GM12801 (cell line): Measurements from ENCODE around the gene NDUFC2.

Source experiments
- TF ChIP-seq, protein P1 (sequence below): IDR thresholded peaks from one replicate; pipeline ENCODE4 v1.5.1; 2011; ENCODE audit warnings: control low read depth; ENCODE audit not compliant: insufficient read length; ENCODE audit errors: extremely low read depth

NDUFC2 gene

DNA sequence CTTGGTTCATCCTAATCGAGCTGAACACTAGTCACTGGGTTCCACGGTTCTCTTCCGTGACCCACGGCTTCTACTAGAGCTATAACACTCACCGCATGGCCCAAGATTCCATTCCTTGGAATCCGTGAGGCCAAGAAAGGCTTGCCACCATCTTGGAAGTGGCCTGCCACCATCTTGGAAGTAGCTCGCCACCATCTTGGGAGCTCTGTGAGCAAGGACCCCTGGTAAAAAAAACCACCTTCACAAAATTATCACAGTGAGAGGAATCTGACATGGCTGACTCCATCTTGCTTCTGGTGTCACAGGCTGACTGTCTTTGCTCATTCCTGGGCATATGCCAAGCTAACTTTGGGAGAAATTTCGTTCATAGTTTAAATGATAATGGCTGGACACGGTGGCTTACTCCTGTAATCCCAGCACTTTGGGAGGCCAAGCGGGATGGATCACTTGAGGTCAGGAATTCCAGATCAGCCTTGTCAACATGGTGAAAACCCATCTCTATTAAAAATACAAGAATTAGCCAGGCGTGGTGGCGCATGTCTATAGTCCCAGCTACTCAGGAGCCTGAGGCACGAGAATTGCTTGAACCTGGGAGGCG is 37.7 kb downstream of the NDUFC2 start:
- TF ChIP-seq, protein P1, sequence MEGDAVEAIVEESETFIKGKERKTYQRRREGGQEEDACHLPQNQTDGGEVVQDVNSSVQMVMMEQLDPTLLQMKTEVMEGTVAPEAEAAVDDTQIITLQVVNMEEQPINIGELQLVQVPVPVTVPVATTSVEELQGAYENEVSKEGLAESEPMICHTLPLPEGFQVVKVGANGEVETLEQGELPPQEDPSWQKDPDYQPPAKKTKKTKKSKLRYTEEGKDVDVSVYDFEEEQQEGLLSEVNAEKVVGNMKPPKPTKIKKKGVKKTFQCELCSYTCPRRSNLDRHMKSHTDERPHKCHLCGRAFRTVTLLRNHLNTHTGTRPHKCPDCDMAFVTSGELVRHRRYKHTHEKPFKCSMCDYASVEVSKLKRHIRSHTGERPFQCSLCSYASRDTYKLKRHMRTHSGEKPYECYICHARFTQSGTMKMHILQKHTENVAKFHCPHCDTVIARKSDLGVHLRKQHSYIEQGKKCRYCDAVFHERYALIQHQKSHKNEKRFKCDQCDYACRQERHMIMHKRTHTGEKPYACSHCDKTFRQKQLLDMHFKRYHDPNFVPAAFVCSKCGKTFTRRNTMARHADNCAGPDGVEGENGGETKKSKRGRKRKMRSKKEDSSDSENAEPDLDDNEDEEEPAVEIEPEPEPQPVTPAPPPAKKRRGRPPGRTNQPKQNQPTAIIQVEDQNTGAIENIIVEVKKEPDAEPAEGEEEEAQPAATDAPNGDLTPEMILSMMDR, result no peak

DNA sequence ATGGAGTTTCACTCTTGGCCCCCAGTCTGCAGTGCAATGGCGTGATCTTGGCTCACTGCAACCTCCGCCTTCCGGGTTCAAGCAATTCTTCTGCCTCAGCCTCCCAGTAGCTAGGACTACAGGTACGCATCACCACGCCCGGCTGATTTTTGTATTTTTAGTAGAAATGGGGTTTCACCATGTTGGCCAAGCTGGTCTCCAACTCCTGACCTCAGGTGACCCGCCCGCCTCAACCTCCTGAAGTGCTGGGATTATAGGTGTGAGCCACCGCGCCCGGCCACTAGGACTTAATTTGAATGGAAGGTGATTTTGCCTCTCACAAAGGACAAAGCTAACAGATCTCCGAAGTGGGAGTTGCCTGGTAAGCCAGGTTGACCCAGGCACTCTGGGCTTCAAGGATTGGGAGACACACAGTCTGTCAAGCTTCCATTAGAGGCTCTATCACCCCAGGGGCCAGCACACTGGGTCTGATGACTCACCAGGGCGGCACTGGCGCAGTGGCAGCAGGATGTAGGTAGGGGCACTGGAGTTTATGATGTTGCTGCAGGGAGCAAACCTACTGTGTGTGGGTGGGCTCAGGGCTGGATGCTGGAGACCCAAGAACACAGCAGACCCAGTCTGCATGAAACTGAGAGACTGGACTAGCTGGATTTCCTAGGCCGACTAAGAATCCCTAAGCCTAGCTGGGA is 38.8 kb downstream of the NDUFC2 start:
- TF ChIP-seq, protein P1, result no peak

DNA sequence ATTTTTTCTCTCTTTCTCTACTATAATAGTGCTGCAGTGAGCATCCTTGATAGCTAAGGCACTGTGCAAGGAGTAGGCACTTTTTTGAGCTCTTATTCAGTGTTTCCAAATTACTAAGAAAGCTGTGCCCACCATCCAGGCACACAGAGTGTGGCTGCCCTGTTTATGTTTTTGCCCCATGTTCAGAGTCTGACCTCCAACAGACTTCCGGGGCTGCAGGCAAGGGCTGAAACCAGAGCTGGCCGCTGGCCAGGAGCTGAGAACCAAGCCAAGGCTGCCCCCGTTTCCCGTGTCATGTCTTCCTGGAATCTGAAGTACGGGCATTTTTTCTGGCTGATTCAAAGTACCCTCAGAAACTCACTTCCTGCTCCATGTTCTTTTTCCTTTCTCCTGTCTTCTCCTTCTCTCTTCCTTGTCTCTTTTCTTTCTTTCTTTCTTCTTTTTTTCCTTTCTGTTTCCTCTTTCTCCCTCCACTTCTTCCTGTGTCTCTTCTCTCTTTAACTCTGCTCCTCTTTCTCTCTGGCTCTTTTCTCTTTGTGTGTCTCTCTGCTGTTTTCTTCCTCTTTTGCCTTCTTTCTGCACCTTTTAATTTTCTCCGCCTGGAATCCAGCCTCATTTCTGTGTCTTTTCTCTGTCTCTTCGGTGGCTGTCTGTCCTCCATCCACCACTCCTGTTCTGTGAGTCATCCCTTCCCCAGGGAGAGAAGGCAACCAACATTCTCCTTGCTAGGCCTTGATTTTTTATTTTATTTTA is 39.6 kb downstream of the NDUFC2 start:
- TF ChIP-seq, protein P1, result no peak

DNA sequence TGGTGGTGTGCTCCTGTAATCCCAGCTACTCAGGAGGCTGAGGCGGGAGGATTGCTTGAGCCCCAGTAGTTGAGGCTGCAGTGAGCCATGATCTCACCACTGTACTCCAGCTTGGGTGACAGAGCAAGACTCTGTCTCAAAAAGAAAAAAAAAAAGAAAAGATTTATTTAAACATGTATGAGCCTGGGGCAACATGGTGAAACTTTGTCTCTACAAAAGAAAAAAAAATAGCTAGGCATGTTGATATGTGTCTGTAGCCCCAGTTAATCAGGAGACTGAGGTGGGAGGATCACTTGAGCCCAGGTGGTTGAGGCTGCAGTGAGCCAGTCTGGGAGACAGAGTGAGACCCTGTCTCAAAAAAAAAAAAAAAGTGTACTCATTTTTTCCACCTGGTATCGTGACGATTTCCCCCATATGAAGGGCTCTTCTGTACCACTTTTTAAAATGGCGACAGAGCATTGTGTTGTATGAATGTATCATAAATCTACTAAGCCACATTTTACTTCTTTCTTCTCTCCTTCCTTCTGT is 40.2 kb downstream of the NDUFC2 start:
- TF ChIP-seq, protein P1, result no peak

DNA sequence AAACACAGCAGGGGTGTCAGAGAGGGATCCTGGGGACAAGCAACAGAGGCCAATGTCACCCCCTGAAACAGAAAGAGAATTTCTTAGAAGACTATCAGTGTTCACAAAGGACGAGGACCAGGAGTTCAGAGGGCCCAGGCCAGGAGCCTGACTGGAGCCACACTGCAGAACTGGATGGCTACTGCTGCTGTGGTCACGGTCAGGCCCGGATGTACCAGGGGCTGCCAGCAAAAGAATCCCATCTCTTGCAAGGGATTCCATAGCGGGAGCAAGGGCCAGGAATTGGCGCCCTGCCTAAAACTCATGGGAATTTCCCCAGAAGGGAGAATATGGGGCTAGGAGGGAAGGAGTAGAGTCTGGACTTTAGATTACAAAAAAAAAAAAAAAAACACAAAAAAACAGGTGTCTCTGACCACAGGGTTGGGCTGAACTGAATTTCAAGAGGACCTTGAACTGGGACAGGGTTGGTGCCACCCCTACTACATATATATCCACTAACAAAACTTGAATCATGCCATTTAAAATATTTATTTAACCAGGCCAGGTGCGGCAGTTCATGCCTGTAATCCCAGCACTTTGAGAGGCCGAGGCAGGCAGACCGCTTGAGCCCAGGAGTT is 40.9 kb downstream of the NDUFC2 start:
- TF ChIP-seq, protein P1, result no peak

DNA sequence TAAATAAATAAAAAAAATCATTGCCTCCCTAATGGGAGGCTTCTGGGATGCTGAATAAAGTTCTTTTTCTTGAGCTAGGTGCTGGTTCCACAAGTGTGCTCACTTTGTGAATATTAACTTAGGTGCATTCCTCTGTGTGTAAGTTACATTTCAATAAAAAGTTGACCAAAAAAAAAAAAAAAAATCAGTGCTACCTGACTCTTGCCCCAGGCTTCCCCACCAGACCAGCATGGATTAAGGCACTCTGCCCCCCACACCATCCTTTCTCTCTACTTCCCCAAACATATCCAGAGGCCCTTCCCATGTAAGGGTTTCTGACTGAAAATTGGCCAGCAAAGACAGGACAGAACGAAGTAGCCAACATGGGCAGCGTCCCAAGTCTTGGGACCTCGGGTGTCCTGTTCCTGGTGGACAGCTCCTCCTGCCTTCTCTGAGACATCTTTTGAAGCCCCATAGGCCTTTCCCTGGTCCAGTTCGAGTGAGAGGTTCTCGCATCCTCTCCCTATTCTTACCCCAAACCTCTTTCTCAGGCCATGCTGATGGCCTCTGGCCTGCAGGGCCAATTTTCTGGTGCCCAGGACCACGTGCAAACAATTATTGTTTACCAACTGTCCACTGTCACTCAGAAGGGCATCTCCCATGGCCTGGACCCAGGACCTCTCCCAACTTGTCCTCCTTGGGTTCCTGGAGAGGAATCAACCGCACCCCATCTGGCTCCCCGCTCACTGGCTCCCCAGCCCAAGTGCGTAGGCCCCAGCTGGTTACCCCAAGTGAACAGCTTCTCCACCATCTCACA is 41.6 kb downstream of the NDUFC2 start:
- TF ChIP-seq, protein P1, result no peak
